NCI-H2029 (cell line): Measurements from ENCODE around the gene MCOLN3.
"Not testable (repeated sequence)": the region's sequence is repeated elsewhere in the genome, so short reads cannot be mapped to it uniquely, and the experiment has no call there.

Source experiments
- DNase-seq: peaks from one replicate; lab custom pipeline; 2025; lab: John Stamatoyannopoulos, UW

Gene MCOLN3

DNA sequence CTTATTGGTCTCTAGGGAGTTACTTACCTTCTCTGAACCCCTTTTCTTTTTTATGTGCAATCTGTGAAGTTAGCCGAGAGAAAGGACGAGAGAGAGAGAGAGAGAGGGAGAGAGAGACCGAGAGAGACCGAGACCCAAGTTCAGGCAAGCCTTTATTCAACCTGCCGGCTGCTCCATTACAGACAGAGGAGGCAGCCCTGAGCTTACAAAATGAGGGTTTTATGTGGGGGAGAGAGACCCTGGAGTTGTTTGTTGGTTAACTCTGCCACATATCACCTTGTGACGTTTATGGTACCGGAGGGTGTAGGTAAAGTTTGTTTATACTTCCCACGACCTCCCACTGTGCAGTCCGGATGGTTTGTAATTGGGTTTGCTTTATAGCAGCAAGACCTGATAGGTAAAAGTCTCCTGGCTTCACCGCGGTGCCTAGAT lies 1.5 kb upstream of the MCOLN3 start:
- DNase-seq, result no peak

DNA sequence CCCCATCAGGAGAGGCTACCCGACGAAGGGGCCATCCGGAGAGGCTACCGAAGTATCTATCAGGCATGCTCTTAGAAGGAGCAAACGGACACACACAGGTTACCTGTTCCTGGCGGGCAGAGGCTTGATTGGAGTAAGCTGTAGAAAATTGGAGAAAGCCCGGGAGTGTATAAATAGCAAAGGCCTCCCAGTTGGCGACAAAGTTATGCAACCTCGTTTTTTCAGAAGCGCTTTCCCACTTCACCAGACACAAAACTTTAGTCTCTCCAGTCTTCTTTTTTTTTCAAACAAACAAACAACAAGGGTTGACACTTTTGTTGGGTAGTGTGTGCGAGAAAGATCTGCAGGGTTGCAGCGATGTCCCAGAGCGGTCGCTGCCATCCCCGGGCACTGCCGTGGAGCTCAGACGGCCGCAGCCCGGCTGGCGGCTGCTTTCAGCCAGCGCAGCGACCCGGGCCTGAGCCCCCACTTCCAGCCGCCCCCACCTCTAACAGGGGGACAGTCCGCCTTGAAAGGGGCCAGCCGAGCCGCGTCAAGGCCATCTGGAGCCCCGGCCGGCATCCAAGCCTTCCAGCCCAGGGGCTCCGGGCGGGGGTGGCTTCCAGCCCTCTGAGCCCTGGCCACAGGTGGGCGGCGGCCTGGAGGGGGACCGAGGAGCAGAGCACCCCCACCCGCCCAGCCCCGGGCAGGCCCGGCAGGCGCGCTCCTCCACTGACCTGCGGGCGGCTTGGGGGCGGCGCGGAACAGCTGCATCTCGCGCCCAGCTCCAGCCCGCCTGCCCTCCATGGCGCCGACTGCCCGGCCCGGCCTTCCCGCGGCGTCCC lies 616 bp downstream of the MCOLN3 start:
- DNase-seq, result peak; percentile 13

DNA sequence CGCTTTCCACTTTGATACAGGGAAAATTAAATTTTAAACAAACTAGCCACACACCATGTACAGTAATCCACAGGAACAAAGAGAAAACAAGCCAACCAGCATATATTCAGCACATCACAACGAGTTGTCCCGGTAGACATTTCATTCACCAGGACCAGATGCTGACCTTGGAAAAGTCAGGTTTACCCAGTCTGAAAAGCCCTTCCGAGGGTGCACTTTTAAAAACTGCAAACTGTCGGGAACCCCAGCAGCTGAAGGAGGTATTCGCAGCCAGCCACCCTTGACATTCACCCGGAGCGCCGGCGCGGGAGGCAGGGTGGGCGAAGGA lies 1.2 kb downstream of the MCOLN3 start:
- no peak for DNase-seq

DNA sequence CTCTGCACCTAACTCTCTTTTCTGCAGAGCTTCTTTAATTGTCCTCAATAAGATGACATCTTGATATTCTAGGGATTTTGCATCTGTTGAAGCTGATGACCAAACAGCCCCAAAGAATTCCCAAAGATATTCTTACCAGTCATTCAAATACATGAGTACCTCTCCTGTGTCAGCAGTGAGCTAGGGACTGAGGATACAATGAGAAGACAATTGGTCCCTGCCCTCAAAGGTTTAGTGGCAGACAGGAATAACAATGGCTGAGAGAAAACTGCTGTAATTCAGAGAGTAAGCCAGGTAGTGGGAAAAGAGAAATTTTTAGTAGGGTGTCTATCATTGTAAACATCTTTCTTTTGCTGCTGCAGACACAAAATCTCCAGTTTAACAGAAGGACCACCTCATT lies 5.9 kb downstream of the MCOLN3 start:
- no peak for DNase-seq

GRCh38 chr1:85041793-85042192 lies 6.5 kb downstream of the MCOLN3 start:
- DNase-seq, result no peak

DNA sequence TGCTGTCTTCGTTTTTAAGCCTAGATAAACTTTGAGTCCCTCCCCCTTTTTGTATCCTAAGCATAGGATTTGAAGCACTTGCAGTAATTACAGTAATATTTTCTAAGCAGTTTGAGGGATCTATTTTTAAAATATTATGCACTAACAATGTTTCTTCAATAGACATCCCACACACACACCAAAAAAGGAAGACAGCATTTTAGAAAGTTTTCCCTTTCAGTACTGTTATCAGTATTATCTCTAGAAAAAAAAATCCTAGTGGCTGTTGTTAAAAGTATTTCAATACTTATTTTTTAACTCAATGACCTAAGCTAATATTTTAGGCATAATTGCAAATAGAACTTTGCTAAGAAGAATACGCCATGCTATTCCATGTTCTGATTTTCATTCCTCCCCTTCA lies 15.1 kb downstream of the MCOLN3 start:
- DNase-seq, result no peak

DNA sequence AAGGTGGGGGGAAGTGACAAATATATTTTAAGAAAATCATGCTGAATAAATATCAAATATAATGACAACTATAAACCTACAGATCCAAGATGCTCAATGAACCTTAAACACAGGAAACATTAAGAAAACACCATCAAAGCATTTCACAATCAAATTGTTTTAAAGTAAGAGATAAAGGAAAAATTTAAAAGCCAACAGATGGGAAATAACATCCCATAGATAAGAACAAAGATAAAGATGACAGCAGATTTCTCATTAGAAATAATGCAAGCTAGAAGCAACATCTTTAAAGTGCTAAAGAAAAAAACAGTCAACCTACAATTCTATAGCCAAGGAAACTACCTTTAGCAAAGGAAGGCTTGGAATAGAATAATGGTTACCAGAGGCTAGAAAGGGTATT lies 17.8 kb downstream of the MCOLN3 start:
- DNase-seq, result no peak

GRCh38 chr1:85028151-85028550 lies 20.1 kb downstream of the MCOLN3 start:
- no peak for DNase-seq

DNA sequence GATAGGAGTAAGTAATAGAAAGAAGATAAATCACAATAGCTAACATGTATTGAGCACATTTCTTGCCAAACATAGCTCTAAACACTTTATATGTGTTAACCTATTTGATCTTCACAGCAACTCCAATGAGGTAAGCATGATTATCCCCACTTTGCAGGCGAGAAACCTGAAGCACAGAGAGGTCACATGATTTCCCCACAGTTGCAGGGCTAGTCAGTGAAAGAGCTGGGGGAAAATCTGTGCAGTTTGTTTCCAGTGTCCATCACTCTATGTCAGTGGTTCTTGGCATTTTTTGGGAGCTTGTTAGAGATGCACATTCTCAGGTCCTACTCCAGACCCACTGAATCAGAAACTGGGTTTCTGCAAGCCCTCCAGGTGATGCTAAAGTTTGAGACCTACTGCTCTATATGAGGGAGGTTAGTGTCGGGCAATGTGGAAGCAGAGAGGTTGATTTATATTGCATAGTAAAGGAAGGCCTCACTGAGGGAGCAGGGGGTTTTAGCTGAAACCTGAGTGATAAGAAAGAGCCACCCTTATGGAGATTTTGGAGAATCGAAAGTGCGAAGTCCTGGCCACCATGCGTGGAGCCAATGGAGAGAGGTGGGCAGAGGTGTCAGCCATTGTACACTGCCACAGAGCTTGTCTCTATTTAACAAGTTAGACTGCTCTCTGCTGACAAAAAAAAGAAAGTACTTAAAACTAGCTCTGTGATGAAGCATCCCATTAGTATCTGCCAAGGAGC lies 20.9 kb downstream of the MCOLN3 start:
- DNase-seq, result no peak

DNA sequence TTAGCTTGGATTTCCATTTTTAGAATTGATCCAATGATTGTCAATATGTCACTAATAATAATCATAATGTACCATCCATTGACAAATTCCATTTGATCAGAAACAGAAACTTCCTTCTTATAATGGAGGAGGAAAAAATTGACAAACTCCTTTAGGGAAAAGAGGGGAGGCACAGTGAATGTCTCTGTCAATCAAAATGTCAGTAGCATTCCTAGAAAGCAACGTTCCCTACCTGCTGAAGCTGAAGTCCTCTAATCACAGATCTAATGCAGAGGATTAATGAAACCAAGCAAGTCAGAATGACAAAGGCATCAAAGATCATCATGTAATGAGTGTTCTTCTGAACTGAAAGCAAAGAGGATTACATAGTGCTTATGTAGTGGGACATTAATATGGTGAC lies 22.4 kb downstream of the MCOLN3 start:
- no peak for DNase-seq

GRCh38 chr1:85024736-85025135 lies 23.6 kb downstream of the MCOLN3 start:
- no peak for DNase-seq

DNA sequence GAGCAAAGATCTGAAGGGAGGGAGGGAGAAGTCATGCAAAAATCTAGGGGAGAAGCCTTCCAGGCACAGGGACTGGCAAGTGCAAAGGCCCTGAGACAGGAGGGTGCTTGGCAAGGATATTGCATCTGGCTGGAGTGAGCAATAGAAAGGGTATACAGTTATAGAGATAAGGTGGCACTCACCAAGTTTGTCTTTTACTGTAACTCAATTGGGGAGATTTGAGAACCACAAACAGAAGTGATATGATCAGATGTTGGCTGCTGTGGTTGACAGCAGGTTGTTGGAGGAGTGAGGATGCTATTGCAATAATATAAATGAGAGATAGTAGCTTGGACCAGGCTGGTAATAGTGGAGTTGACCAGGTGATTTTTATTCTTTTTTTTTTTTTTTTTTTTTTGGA lies 25.6 kb downstream of the MCOLN3 start:
- no peak for DNase-seq

DNA sequence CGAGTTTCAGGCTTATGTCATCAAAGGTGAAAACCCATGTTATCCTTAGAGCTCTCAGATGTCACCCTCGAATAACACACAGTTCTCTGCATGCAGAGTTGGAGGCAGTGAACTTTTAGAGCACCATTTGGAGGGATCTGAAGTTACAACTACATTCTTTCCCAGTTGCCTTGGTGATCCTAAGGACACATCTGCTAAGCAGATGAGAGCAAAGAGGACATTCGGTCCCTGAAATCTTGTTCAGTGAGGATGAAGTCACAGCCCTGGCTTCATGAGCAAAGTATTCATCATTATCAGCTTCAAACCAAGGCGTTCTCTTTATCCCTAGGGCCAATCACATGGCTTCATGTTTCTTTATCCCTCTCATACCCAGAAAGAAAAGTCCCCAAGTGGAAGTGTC lies 28.3 kb downstream of the MCOLN3 start:
- no peak for DNase-seq

DNA sequence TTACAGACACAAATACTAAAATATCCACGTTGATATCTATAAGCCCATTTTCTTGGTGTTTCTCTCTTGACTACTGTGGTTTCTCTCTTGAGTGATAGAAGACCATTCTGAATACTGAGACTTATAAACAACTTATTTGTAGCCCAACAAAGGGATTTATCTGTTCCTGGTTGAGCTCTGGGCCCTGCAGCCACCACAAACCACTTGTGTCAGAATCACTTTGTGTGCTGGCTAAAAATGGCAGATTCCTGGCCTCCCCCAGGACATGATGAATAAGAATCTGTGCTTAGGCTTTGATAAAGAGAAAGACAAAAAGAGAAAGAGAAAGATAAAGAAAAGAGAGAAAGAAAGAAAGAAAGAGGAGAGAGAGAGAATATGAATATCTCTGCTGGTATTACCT lies 32.5 kb downstream of the MCOLN3 start:
- no peak for DNase-seq

DNA sequence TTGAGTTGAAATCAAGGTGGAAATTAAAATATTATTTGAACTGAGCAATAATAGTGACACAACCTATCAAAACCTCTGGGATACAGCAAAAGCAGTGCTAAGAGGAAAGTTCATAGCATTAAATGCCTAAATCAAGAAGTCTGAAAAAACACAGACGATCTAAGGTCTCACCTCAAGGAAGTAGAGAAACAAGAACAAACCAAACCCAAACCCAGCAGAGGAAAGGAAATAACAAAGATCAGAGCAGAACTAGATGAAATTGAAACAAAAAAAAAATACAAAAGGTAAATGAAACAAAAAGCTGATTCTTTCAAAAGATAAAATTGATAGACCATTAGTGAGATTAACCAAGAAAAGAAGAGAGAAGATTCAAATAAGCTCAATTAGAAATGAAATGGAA lies 42.7 kb downstream of the MCOLN3 start:
- not testable (repeated sequence) for DNase-seq

GRCh38 chr1:85001742-85002141 lies 46.6 kb downstream of the MCOLN3 start:
- DNase-seq, result no peak

- no peak for DNase-seq
Measured at GRCh38 chr1:84998642-84999280, 49.5 kb downstream of the MCOLN3 start.

- no peak for DNase-seq
Measured at GRCh38 chr1:84997667-84998600, 50.4 kb downstream of the MCOLN3 start.

- no peak for DNase-seq
Measured at GRCh38 chr1:84996846-84997666, 51.2 kb downstream of the MCOLN3 start, which contains the start of gene MCOLN2. TSS of gene MCOLN2 (minus strand) at chr1:84997113. CDS start at chr1:84996872, 241 bp downstream.

- DNase-seq, result no peak
Measured at GRCh38 chr1:84995484-84996334, 52.6 kb downstream of the MCOLN3 start.
